Measurements from ENCODE around the gene WWC1.

WWC1 gene

GRCh38 chr5:168270476-168270875 is 21.0 kb upstream of the WWC1 start:
- no peak overlapping the region for H3K4me3 ChIP-seq (replicated peaks; ENCODE audit: low read depth, low read length)
- peak; percentile 68 for DNase-seq (ENCODE audit: low read depth)
- TF ChIP-seq, protein P1, sequence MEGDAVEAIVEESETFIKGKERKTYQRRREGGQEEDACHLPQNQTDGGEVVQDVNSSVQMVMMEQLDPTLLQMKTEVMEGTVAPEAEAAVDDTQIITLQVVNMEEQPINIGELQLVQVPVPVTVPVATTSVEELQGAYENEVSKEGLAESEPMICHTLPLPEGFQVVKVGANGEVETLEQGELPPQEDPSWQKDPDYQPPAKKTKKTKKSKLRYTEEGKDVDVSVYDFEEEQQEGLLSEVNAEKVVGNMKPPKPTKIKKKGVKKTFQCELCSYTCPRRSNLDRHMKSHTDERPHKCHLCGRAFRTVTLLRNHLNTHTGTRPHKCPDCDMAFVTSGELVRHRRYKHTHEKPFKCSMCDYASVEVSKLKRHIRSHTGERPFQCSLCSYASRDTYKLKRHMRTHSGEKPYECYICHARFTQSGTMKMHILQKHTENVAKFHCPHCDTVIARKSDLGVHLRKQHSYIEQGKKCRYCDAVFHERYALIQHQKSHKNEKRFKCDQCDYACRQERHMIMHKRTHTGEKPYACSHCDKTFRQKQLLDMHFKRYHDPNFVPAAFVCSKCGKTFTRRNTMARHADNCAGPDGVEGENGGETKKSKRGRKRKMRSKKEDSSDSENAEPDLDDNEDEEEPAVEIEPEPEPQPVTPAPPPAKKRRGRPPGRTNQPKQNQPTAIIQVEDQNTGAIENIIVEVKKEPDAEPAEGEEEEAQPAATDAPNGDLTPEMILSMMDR (IDR thresholded peaks at IDR 0.05; ENCODE audit: low read length, missing control alignments), result no peak

- no peak for DNase-seq (ENCODE audit: low read depth)
- TF ChIP-seq, protein P1 (IDR thresholded peaks at IDR 0.05; ENCODE audit: low read length, missing control alignments), result no peak
- H3K4me3 ChIP-seq (replicated peaks; ENCODE audit: low read depth, low read length), result no peak overlapping the region
Observed at GRCh38 chr5:168273056-168273980, 18.1 kb upstream of the WWC1 start.

DNA sequence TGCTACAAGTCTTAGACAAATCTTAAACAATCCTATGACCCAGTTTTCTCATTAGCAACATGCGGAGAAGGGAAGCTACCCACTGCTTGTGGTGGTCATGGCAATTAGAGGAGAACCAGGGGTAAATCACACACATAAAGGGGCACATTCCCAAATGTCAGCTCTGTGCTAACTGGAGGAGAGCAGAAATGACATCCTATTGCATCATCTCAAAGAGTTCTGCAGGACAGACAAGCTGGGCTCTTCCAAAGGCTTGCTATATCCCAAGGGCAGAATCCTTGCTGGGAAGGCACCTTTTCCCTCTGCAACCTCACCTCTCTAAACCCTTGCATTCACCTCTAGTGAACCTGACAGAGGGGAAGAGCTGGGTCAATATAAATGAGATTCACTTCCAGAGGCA is 17.0 kb upstream of the WWC1 start:
- no peak overlapping the region for H3K4me3 ChIP-seq (replicated peaks; ENCODE audit: low read depth, low read length)
- TF ChIP-seq, protein P1 (IDR thresholded peaks at IDR 0.05; ENCODE audit: low read length, missing control alignments), result no peak
- DNase-seq (ENCODE audit: low read depth), result no peak

- DNase-seq (ENCODE audit: low read depth), result no peak
- H3K4me3 ChIP-seq (replicated peaks; ENCODE audit: low read depth, low read length), result no peak overlapping the region
- TF ChIP-seq, protein P1 (IDR thresholded peaks at IDR 0.05; ENCODE audit: low read length, missing control alignments), result no peak
Observed at GRCh38 chr5:168275940-168276339, 15.5 kb upstream of the WWC1 start.

- DNase-seq (ENCODE audit: low read depth), result peak; percentile 80
- TF ChIP-seq, protein P1 (IDR thresholded peaks at IDR 0.05; ENCODE audit: low read length, missing control alignments), result no peak
- H3K4me3 ChIP-seq (replicated peaks; ENCODE audit: low read depth, low read length), result no peak overlapping the region
Observed at GRCh38 chr5:168282120-168282519, 9.3 kb upstream of the WWC1 start.

DNA sequence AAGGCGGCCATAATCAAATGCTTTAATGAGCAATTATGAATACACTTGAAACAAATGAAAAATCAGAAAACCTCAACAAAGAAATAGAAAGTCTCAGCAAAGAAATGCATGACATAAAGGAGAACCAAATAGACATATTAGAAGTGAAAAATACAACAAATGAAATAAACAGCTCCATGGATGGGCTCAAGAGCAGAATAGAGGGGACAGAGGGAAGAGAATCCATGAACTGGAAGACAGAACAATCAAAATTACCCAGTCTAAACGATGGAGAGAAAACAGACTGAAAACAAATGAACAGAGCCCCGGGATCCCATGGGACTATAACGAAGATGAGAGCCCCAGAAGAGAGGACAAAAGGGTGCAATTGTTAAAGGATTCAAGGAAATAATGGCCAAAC is 6.6 kb upstream of the WWC1 start:
- no peak overlapping the region for H3K4me3 ChIP-seq (replicated peaks; ENCODE audit: low read depth, low read length)
- no peak for DNase-seq (ENCODE audit: low read depth)
- TF ChIP-seq, protein P1 (IDR thresholded peaks at IDR 0.05; ENCODE audit: low read length, missing control alignments), result no peak

- H3K4me3 ChIP-seq (replicated peaks; ENCODE audit: low read depth, low read length), result no peak overlapping the region
- TF ChIP-seq, protein P1 (IDR thresholded peaks at IDR 0.05; ENCODE audit: low read length, missing control alignments), result no peak
- DNase-seq (ENCODE audit: low read depth), result no peak
Observed at GRCh38 chr5:168285696-168286095, 5.7 kb upstream of the WWC1 start.
